ENCODE measurements around the gene CLEC2D. TPM values are rescaled to one million over a fixed set of nuclear protein-coding genes. Genes with fewer than 3 reads are reported as not detected.
A peak's percentile ranks its signal among the peaks of the same experiment; 100 is the strongest.

The CLEC2D gene
- total RNA-seq, 1 donor, result 3.9 TPM

DNA sequence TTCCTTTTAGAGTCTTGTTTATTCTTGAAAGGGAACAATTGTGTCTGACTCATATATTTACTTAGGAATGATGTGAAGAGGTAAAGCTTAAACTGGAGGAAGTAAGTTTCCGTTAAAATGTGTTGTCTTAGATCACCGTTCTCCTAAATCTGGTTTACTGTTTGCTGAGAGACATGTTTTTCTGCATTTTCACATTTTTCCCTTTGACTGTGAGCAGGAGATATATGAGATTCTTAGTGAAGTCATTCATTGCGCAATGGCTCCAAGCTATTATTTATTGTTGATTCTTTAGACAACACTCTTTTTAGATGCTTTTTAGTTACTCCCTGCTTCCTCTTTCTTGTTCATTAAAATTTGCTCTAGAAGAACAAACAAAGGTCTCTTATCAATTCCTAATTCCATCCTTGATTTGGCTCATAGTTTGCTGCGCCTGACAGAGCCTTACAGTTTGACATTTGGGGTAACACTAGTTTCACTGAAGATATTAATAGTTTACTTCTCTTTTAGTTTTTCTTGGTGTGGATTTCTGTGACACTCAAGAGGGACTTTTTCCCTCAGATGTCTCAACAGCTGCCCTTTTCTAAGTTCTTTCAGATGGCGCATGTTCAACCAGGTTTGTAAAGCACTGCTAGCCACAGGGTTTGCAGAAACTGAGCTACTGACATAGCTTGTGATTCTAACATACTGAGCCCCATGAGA is 52.0 kb downstream of the CLEC2D start:
- TF ChIP-seq, protein P1, sequence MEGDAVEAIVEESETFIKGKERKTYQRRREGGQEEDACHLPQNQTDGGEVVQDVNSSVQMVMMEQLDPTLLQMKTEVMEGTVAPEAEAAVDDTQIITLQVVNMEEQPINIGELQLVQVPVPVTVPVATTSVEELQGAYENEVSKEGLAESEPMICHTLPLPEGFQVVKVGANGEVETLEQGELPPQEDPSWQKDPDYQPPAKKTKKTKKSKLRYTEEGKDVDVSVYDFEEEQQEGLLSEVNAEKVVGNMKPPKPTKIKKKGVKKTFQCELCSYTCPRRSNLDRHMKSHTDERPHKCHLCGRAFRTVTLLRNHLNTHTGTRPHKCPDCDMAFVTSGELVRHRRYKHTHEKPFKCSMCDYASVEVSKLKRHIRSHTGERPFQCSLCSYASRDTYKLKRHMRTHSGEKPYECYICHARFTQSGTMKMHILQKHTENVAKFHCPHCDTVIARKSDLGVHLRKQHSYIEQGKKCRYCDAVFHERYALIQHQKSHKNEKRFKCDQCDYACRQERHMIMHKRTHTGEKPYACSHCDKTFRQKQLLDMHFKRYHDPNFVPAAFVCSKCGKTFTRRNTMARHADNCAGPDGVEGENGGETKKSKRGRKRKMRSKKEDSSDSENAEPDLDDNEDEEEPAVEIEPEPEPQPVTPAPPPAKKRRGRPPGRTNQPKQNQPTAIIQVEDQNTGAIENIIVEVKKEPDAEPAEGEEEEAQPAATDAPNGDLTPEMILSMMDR (IDR thresholded peaks at IDR 0.05; ENCODE audit: insufficient read depth, low read depth, low read length), result no peak
- no peak overlapping the region for H3K4me3 ChIP-seq (ENCODE audit: low read depth, low read length)
- DNase-seq (ENCODE audit: low read depth), result peak; percentile 86

- DNase-seq (ENCODE audit: low read depth), result no peak
- TF ChIP-seq, protein P1 (IDR thresholded peaks at IDR 0.05; ENCODE audit: insufficient read depth, low read depth, low read length), result no peak
- no peak overlapping the region for H3K4me3 ChIP-seq (ENCODE audit: low read depth, low read length)
Observed at GRCh38 chr12:9724023-9724422, 54.5 kb downstream of the CLEC2D start.

DNA sequence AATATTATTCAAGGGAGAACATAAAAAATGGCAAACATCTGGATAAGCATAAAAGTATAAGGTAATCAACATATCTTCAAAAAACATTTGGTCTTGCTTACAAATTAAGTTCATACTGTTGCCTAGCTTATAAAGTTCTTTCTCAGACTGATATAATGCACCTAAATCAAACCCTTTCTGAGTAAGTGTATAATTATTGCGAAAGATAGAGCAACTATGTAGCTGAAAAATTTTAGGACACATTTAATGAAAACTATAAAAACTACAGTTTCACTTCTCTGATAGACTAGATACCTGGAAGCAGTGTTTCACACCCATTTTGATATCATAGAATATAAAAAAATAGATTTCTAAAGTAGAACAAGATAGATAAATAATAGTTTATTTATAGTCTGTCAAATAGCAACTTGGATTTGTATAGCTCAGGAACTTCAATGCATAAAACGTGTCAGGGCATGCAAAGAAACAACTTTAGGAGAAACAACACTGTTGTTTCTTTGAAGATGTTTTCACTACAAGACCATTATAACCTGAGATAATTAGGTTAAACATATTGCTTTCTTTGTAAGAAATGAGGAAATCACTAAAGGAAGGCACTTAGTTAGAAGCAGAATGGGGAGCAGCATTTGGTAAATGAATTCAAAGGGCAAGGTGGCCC is 55.8 kb downstream of the CLEC2D start:
- TF ChIP-seq, protein P1 (IDR thresholded peaks at IDR 0.05; ENCODE audit: insufficient read depth, low read depth, low read length), result no peak
- DNase-seq (ENCODE audit: low read depth), result no peak
- no peak overlapping the region for H3K4me3 ChIP-seq (ENCODE audit: low read depth, low read length)

DNA sequence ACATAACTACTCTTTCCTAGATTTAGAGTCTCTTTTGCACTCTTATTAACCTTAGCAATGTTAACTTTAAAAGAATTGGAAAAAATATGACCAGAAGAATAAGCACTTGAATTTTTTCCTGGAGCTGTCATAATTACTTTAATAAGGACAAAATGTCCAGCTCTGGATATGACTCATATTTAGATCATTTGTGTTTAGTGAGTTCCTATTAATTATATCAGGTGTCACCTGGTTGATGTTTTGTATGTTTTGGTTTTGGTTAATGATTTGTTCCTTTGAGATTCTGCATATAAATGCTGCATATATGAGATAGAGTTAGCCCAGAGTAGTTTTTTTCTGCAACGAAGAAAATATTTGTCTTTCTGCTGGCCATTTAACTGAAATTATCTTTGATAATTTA is 58.3 kb downstream of the CLEC2D start:
- no peak overlapping the region for H3K4me3 ChIP-seq (ENCODE audit: low read depth, low read length)
- TF ChIP-seq, protein P1 (IDR thresholded peaks at IDR 0.05; ENCODE audit: insufficient read depth, low read depth, low read length), result no peak
- no peak for DNase-seq (ENCODE audit: low read depth)

DNA sequence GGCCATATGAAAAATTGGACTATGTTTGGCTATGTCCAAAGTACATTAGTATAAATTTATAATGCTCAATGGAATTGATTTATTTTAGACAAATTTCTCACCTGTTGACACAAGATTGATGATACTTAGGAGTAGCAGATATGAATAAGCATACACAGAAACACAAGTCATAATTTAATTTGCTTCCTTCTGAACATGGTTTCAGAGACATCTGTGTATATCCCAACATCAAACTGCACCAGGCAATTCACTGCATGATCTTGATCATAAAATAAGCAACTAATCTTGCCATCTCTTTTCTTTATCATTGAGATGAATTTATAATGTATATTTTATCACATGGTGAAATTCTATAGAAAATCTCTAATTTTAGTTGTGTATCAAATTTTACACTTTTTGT is 59.6 kb downstream of the CLEC2D start:
- no peak for DNase-seq (ENCODE audit: low read depth)
- TF ChIP-seq, protein P1 (IDR thresholded peaks at IDR 0.05; ENCODE audit: insufficient read depth, low read depth, low read length), result no peak
- H3K4me3 ChIP-seq (ENCODE audit: low read depth, low read length), result no peak overlapping the region

GRCh38 chr12:9730011-9730410 is 60.5 kb downstream of the CLEC2D start:
- H3K4me3 ChIP-seq (ENCODE audit: low read depth, low read length), result no peak overlapping the region
- no peak for DNase-seq (ENCODE audit: low read depth)
- TF ChIP-seq, protein P1 (IDR thresholded peaks at IDR 0.05; ENCODE audit: insufficient read depth, low read depth, low read length), result no peak

Data from fibroblast of villous mesenchyme (primary cell).